T47D (cell line): ENCODE measurements around the gene MDM1.

Experiments used
- DNase-seq, 2 experiments: peaks; one replicate each; pipeline versions ENCODE4 v3.0.0 to v3.0.0-alpha.2; 2011 to 2012; ENCODE audit warnings: low read depth in 1 of 2, low spot score in 1 of 2
- JUND ChIP-seq: IDR thresholded peaks from 2 replicates; pipeline ENCODE4 v1.6.1; 2012; ENCODE audit warnings: low read depth
- in situ Hi-C: cut with HindIII; loops from 2 replicates; pipeline ENCODE4 v1.10.0; 2016; ENCODE audit warnings: low sequenced_read_pairs, low pct_unique_long_range_greater_than_20kb

The MDM1 gene

GRCh38 chr12:68252077-68252476, 80.1 kb downstream of the MDM1 start:
- in situ Hi-C loops = no loop called here
- TF ChIP-seq JUND = no peak
- no peak for DNase-seq

GRCh38 chr12:68250454-68250853, 81.7 kb downstream of the MDM1 start:
- in situ Hi-C loops = no loop called here
- no peak for TF ChIP-seq JUND
- no peak for DNase-seq

- in situ Hi-C loops = no loop called here
- DNase-seq = no peak
- no peak for TF ChIP-seq JUND
These were observed 84.4 kb downstream of the MDM1 start for GRCh38 chr12:68247785-68248184.

- DNase-seq = no peak
- no peak for TF ChIP-seq JUND
- in situ Hi-C loops = no loop called here
These were observed 85.8 kb downstream of the MDM1 start for GRCh38 chr12:68246350-68246749.

- DNase-seq = no peak
- TF ChIP-seq JUND = no peak
- in situ Hi-C loops = no loop called here
These were observed 86.8 kb downstream of the MDM1 start for GRCh38 chr12:68245180-68246021.
